ENCODE measurements around the gene DGCR2.
"Not testable (repeated sequence)": the region's sequence is repeated elsewhere in the genome, so short reads cannot be mapped to it uniquely, and the experiment has no call there.

GRCh38 chr22:19072853-19073252 lies 49.4 kb downstream of the DGCR2 start:
- not testable (repeated sequence) for TF ChIP-seq CTCF (conservative IDR thresholded peaks at IDR 0.05 in 1 of 2, IDR thresholded peaks at IDR 0.05 in 1 of 2; ENCODE audit: low read depth in 1 of 2, low read length in 2 of 2); EZH2 (IDR thresholded peaks at IDR 0.05; ENCODE audit: low read length, missing control alignments)
